ENCODE data around the gene PIGC.

DNA sequence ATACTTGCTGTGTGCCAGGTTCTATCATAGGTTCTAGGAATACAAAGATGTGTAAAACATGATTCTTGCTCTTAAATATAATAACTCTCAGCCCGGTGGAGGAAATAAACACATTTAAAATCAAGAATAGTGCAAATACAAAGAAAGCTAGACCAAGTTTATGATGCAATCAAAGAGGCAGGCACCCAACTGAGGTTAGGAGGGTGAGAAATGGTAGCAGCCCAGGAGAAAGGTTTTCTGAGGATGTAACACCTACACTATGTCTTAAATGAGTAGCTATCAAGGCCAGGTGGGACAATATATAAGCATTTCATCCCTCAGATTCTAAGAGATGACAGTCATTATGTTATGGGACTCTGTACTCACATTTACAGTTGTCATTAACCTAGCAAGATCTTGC is 9.7 kb upstream of the PIGC start:
- no peak for TF ChIP-seq POLR2AphosphoS5 (IDR thresholded peaks at IDR 0.05; ENCODE audit: borderline replicate concordance, low read depth, low read length)
- no peak for TF ChIP-seq EZH2 (IDR thresholded peaks at IDR 0.05)
- TF ChIP-seq FOXP2 (optimal IDR thresholded peaks at IDR 0.05; ENCODE audit: control extremely low read depth, extremely low read length, insufficient read depth) = no peak
